ENCODE data around the gene CHST15. TPM values are rescaled to one million over a fixed set of nuclear protein-coding genes. Genes with fewer than 3 reads are reported as not detected.

Gene CHST15
- total and polyA plus RNA-seq, 8 donors, result 13.7 to 53.3 (median 17.1) TPM

GRCh38 chr10:123970207-123970926, 123.0 kb downstream of the CHST15 start:
- intact Hi-C loops (cut with DNase I), result no loop called here
- Histone ChIP-seq H3K27ac (no peak overlapping the region), H3K27me3 (peaks cover 21 to 100% of the 10 kb centered on the region in 2 donors), H3K4me1 (no peaks in the 10 kb centered on the region), H3K4me3 (no peak overlapping the region), H3K36me3 (no peaks in the 10 kb centered on the region), H3K9me3 (peaks cover 0 to 4% of the 10 kb centered on the region in 2 donors)
- ATAC-seq (peak; percentile 44), DNase-seq (no peak)
- TF ChIP-seq, protein P1, sequence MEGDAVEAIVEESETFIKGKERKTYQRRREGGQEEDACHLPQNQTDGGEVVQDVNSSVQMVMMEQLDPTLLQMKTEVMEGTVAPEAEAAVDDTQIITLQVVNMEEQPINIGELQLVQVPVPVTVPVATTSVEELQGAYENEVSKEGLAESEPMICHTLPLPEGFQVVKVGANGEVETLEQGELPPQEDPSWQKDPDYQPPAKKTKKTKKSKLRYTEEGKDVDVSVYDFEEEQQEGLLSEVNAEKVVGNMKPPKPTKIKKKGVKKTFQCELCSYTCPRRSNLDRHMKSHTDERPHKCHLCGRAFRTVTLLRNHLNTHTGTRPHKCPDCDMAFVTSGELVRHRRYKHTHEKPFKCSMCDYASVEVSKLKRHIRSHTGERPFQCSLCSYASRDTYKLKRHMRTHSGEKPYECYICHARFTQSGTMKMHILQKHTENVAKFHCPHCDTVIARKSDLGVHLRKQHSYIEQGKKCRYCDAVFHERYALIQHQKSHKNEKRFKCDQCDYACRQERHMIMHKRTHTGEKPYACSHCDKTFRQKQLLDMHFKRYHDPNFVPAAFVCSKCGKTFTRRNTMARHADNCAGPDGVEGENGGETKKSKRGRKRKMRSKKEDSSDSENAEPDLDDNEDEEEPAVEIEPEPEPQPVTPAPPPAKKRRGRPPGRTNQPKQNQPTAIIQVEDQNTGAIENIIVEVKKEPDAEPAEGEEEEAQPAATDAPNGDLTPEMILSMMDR (IDR thresholded peaks at IDR 0.05), result no peak

DNA sequence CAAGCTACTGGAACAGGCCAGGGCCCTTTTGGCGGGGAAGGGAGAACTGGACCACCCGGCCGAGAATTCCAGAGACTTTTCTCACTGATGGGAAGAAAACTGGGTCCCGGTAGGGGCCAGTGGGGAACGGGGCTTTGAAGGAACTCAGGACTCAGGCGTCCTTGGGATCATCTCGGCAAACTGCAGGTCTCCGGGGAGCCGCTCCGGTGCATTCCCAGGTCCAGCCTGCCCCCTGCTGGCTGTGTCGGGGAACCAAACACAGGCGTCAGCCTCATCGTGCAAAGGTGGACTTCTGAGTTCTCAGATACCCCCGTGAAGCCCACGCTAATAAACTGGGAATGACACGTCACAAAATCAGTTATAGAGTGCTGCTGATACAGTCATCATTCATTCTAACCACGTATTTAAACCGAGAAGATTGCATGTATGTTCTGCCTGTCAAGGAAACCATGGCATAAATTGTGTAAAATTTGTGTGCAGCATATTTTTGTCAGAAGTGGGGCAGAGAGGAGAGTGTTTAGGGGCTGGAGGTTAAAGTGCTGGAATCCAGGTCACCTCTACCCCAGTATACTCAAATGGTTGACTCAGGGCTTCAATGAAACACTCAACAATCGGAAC, 125.7 kb downstream of the CHST15 start:
- H3K27ac ChIP-seq, result no peak overlapping the region
- no peak overlapping the region for H3K4me3 ChIP-seq
- peak; percentile 92 for ATAC-seq
- peaks cover 13 to 97% of the 10 kb centered on the region in 2 donors for H3K27me3 ChIP-seq
- no peaks in the 10 kb centered on the region for H3K4me1 ChIP-seq
- TF ChIP-seq, protein P1 (IDR thresholded peaks at IDR 0.05), result peak; percentile 73 to 82
- H3K9me3 ChIP-seq, result no peaks in the 10 kb centered on the region
- intact Hi-C loops (cut with DNase I), result loop anchor here in 1 of 2 donors (2.0 kb wide), 1 partner anchor 383 kb away; no protein-coding TSS in a partner anchor
- DNase-seq, result peak; percentile 30 to 89 (median 50)
- no peaks in the 10 kb centered on the region for H3K36me3 ChIP-seq

- Histone ChIP-seq H3K9me3 (no peaks in the 10 kb centered on the region), H3K4me3 (no peak overlapping the region), H3K27ac (no peak overlapping the region), H3K27me3 (peaks cover 11 to 97% of the 10 kb centered on the region in 2 donors), H3K4me1 (no peaks in the 10 kb centered on the region), H3K36me3 (no peaks in the 10 kb centered on the region)
- intact Hi-C loops (cut with DNase I), result loop anchor here in 1 of 2 donors (2.0 kb wide), 1 partner anchor 382 kb away; no protein-coding TSS in a partner anchor
- TF ChIP-seq, protein P1 (IDR thresholded peaks at IDR 0.05), result no peak
- ATAC-seq (no peak), DNase-seq (no peak)
These were observed 126.5 kb downstream of the CHST15 start for GRCh38 chr10:123966896-123967231.

- intact Hi-C loops (cut with DNase I), result loop anchor here in 1 of 2 donors (2.0 kb wide), 1 partner anchor 381 kb away; no protein-coding TSS in a partner anchor
- no peak for DNase-seq
- Histone ChIP-seq H3K36me3 (no peaks in the 10 kb centered on the region), H3K4me3 (no peak overlapping the region), H3K4me1 (no peaks in the 10 kb centered on the region), H3K27me3 (peaks cover 8 to 91% of the 10 kb centered on the region in 2 donors), H3K9me3 (no peaks in the 10 kb centered on the region), H3K27ac (no peak overlapping the region)
- TF ChIP-seq, protein P1 (IDR thresholded peaks at IDR 0.05), result no peak
- ATAC-seq, result no peak
These were observed 127.2 kb downstream of the CHST15 start for GRCh38 chr10:123965973-123966895.
